BE2C (cell line): ENCODE results near the gene POLR3K.
"Not testable (repeated sequence)": the region's sequence is repeated elsewhere in the genome, so short reads cannot be mapped to it uniquely, and the experiment has no call there.

Experiments
- DNase-seq: peaks from one replicate; pipeline ENCODE4 v3.0.0-alpha.2; 2020
- H3K27me3 ChIP-seq: fragments of 250-450 bp; sonication (Bioruptor Pico); 2 replicates; pipeline ENCODE4 v1.5.1; 2020; ENCODE audit warnings: mild to moderate bottlenecking
- H3K36me3 ChIP-seq: fragments of 250-450 bp; sonication (Bioruptor Pico); 2 replicates; pipeline ENCODE4 v1.5.1; 2020; ENCODE audit warnings: mild to moderate bottlenecking
- H3K4me1 ChIP-seq: fragments of 250-450 bp; sonication (Bioruptor Pico); 2 replicates; pipeline ENCODE4 v1.5.1; 2020
- H3K4me3 ChIP-seq: 2 replicates; pipeline ENCODE4 v1.5.1; 2011; ENCODE audit warnings: low read depth, low read length
- H3K9me3 ChIP-seq: fragments of 250-450 bp; sonication (Bioruptor Pico); 2 replicates; pipeline ENCODE4 v1.5.1; 2020
- TF ChIP-seq, protein P1 (sequence below): IDR thresholded peaks from 2 replicates; pipeline ENCODE4 v1.5.1; 2012; ENCODE audit warnings: mild to moderate bottlenecking, low read depth, low read length

The POLR3K gene

DNA sequence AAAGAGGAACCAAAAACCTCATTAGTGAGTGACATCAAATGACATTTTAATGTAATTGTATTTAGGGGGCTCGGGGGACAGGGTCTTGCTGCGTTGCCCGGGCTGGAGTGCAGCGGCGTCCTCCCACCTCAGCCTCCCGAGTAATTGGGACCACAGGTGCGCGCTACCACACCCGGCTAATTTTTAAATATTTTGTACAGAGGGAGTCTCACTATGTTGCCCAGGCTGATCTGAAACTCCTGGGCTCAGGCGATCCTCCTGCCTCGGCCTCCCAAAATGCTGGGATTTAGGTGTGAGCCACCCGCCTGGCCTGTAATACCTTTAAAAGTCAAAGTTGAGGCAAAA is 801 bp upstream of the POLR3K start:
- no peak for DNase-seq
- H3K4me3 ChIP-seq = peak overlapping the region; percentile 75
- H3K36me3 ChIP-seq = peaks cover 41% of the 10 kb centered on the region
- no peaks in the 10 kb centered on the region for H3K9me3 ChIP-seq
- no peaks in the 10 kb centered on the region for H3K27me3 ChIP-seq
- no peaks in the 10 kb centered on the region for H3K4me1 ChIP-seq
- TF ChIP-seq, protein P1, sequence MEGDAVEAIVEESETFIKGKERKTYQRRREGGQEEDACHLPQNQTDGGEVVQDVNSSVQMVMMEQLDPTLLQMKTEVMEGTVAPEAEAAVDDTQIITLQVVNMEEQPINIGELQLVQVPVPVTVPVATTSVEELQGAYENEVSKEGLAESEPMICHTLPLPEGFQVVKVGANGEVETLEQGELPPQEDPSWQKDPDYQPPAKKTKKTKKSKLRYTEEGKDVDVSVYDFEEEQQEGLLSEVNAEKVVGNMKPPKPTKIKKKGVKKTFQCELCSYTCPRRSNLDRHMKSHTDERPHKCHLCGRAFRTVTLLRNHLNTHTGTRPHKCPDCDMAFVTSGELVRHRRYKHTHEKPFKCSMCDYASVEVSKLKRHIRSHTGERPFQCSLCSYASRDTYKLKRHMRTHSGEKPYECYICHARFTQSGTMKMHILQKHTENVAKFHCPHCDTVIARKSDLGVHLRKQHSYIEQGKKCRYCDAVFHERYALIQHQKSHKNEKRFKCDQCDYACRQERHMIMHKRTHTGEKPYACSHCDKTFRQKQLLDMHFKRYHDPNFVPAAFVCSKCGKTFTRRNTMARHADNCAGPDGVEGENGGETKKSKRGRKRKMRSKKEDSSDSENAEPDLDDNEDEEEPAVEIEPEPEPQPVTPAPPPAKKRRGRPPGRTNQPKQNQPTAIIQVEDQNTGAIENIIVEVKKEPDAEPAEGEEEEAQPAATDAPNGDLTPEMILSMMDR = no peak

DNA sequence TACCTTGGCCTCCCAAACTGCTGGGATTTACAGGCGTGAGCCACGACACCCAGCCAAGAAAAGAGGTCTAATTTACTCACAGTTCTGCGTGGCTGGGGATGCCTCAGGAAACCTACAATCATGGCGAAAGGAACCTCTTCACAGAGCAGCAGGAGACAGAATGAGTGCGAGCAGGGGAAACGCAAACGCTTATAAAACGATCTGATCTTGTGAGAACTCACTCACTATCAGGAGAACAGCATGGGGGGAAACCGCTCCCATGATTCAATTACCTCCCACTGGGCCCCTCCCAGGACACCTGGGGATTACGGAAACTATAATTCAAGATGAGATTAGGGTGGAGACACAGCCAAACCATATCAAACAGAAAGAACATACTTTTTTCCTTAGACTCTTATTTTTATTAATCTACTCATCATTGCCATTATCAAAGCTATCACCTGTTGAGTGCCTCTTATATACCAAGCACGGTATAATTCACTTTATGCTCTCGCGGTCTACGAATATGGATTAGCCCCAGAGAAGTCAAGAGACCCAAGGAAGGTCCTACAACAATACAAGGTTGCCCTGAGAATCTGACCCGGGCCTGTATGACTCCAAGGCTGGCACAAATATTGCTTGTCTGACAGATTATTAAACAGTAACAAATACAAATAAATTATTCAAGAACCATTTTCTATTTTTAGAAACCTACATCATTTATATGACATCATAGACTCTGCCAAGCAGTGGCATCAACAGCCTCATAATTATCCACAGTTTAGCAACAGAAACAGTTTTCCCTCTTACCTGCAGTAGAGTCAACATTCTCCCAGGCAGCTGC is 2.4 kb downstream of the POLR3K start:
- H3K4me3 ChIP-seq = no peak overlapping the region
- H3K27me3 ChIP-seq = no peaks in the 10 kb centered on the region
- no peaks in the 10 kb centered on the region for H3K4me1 ChIP-seq
- TF ChIP-seq, protein P1 = no peak
- no peaks in the 10 kb centered on the region for H3K9me3 ChIP-seq
- peaks cover 47% of the 10 kb centered on the region for H3K36me3 ChIP-seq
- no peak for DNase-seq

DNA sequence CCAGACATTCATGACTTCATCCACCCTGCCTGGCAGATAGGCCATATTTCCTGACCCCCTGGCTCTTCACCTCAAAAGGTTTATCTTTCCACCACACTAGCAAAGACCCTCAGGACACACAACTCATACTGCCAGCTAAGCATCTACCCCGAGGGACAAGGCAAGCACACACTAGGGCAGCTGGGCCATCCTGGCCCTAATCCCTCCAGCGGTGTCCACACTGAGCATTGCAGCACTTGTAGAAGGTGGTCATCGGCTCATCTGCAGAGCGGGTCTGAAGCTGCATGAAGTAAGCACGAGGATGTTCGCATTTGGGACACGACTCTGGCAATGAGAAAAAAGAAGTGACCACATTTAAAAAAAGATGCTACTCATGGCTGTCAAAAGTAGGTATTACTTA is 6.2 kb downstream of the POLR3K start:
- TF ChIP-seq, protein P1 = no peak
- Histone ChIP-seq H3K36me3 (peaks cover 60% of the 10 kb centered on the region), H3K4me1 (no peaks in the 10 kb centered on the region), H3K27me3 (no peaks in the 10 kb centered on the region), H3K4me3 (no peak overlapping the region), H3K9me3 (no peaks in the 10 kb centered on the region)
- no peak for DNase-seq

DNA sequence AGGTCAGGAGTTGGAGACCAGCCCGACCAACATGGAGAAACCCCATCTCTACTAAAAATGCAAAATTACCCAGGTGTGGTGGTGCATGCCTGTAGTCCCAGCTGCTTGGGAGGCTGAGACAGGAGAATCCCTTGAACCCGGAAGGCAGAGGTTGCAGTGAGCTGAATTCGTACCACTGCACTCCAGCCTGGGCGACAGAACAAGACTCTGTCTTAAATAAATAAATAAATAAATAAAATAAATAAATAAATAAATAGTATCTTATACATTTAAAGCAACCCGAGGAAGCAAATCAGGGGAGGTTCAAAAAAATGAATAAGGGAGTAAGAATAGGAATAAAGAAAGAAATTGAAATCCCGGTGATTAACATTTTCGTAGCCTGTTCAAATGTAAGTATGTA is 6.9 kb downstream of the POLR3K start:
- H3K4me3 ChIP-seq, H3K4me1 ChIP-seq: not testable (repeated sequence)

DNA sequence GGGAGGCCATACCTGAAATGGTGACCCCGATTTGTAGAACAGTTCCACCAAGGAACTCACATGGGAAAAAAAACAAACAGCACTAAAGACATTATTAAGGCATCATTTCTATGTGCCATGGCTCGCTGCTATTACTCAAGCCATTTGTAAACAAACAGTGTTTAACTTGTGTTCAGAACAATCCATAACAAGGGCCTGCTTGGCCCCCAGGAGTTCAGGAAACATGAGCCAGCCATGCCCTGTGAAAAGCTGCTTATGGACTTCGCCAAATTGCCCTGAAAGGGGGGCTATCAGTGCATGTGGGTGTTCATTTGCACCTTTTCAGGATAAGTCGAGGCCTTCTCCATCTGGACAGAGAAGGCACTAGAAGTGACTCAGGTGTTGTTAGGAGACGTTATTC is 8.0 kb downstream of the POLR3K start:
- TF ChIP-seq, protein P1 = no peak
- H3K4me3 ChIP-seq = no peak overlapping the region
- H3K27me3 ChIP-seq = no peaks in the 10 kb centered on the region
- no peaks in the 10 kb centered on the region for H3K4me1 ChIP-seq
- no peaks in the 10 kb centered on the region for H3K9me3 ChIP-seq
- DNase-seq = no peak
- H3K36me3 ChIP-seq = peaks cover 59% of the 10 kb centered on the region

More for the DNA sequence above, 6.9 kb downstream of the POLR3K start:
- not testable (repeated sequence) for H3K27me3 ChIP-seq, H3K9me3 ChIP-seq, DNase-seq
- peaks cover 67% of the 10 kb centered on the region for H3K36me3 ChIP-seq

DNA sequence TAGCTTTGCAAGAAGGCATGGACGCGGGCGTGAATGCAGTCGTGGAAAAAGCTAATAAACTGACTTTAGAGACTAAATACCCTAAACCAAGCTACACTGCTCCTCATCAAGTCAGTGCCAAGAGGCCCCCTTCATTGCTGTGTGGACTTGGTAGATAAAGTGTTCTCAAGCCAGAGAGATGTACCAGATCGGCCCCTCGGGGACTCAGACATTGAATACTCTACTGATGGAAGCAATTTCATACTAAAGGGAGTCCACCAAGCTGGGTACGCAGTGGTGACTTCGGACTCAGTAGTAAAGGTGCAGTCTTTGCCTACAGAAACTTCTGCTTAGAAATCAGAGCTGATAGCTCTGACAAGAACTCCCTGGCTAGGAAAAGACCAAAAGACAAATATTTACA is 8.8 kb downstream of the POLR3K start:
- Histone ChIP-seq H3K36me3 (peaks cover 56% of the 10 kb centered on the region), H3K27me3 (no peaks in the 10 kb centered on the region), H3K4me3 (no peak overlapping the region), H3K4me1 (no peaks in the 10 kb centered on the region), H3K9me3 (no peaks in the 10 kb centered on the region)
- DNase-seq = no peak
- TF ChIP-seq, protein P1 = no peak
